B cell (primary cell): ENCODE results near the gene MAGI2.

Experiments used
- CTCF ChIP-seq: fragments of 200-600 bp; IDR thresholded peaks from one replicate; pipeline ENCODE4 v1.8.0; 2022; ENCODE audit warnings: antibody characterized with exemption, mild to moderate bottlenecking
- EZH2 ChIP-seq: IDR thresholded peaks from 2 replicates; pipeline ENCODE4 v1.6.1; 2012; ENCODE audit warnings: borderline replicate concordance, low read depth, mild to moderate bottlenecking, moderate library complexity, low read length; ENCODE audit not compliant: insufficient read depth, poor library complexity, severe bottlenecking

- TF ChIP-seq EZH2 (no peak), CTCF (no peak)
These were observed 776.1 kb downstream of the MAGI2 start for GRCh38 chr7:78677391-78677790.
